HepG2 (cell line): ENCODE measurements around the gene CLDN7. TPM values are rescaled to one million over a fixed set of nuclear protein-coding genes. Genes with fewer than 3 reads are reported as not detected.
A peak's percentile ranks its signal among the peaks of the same experiment; 100 is the strongest.

Experiments
- CENPT ChIP-seq: sonication (generic); formaldehyde crosslinking; IDR thresholded peaks from 2 replicates; pipeline ENCODE4 v1.8.0; 2022; ENCODE audit warnings: low read depth, mild to moderate bottlenecking, moderate library complexity, missing genetic modification reagents
- CSRNP1 ChIP-seq: sonication (generic); formaldehyde crosslinking; IDR thresholded peaks from 2 replicates; pipeline ENCODE4 v1.8.1; 2023; ENCODE audit warnings: mild to moderate bottlenecking, missing genetic modification reagents
- CTCF ChIP-seq: sonication (generic); formaldehyde crosslinking; IDR thresholded peaks from 2 replicates; pipeline ENCODE4 v1.5.0; 2020; ENCODE audit warnings: mild to moderate bottlenecking, missing genetic modification reagents, moderate library complexity
- DPF2 ChIP-seq: sonication (generic); formaldehyde crosslinking; IDR thresholded peaks from 2 replicates; pipeline ENCODE4 v1.4.0; 2020; ENCODE audit warnings: mild to moderate bottlenecking, low read depth, missing genetic modification reagents, borderline replicate concordance
- DZIP1 ChIP-seq: sonication (generic); formaldehyde crosslinking; IDR thresholded peaks from 2 replicates; pipeline ENCODE4 v1.5.0; 2020; ENCODE audit warnings: mild to moderate bottlenecking, missing genetic modification reagents
- HMGXB3 ChIP-seq: sonication (generic); formaldehyde crosslinking; IDR thresholded peaks from 2 replicates; pipeline ENCODE4 v1.4.0; 2020; ENCODE audit warnings: missing genetic modification reagents, borderline replicate concordance
- KMT2B ChIP-seq: IDR thresholded peaks from 2 replicates; pipeline ENCODE4 v1.6.1; 2016; ENCODE audit warnings: missing genetic modification reagents, missing compliant biosample characterization
- MAFF ChIP-seq: IDR thresholded peaks from 2 replicates; pipeline ENCODE4 v1.6.1; 2011; ENCODE audit warnings: low read depth, low read length, improper control_type of control experiment
- ONECUT2 ChIP-seq: sonication (generic); formaldehyde crosslinking; IDR thresholded peaks from 2 replicates; pipeline ENCODE4 v1.4.0; 2020; ENCODE audit warnings: missing genetic modification reagents
- PHF21A ChIP-seq: sonication (generic); formaldehyde crosslinking; IDR thresholded peaks from 2 replicates; pipeline ENCODE4 v1.5.0; 2020; ENCODE audit warnings: mild to moderate bottlenecking, missing genetic modification reagents
- POLR2A ChIP-seq, 2 experiments: IDR thresholded peaks; 2 replicates each; pipeline ENCODE4 v1.6.1; 2011; ENCODE audit warnings: low read depth in 2 of 2, low read length in 2 of 2, mild to moderate bottlenecking in 1 of 2, moderate library complexity in 1 of 2; ENCODE audit not compliant: insufficient read depth in 1 of 2
- POLR2G ChIP-seq: fragments of 200-400 bp; formaldehyde crosslinking; IDR thresholded peaks from 2 replicates; pipeline ENCODE4 v1.6.1; 2018; ENCODE audit warnings: mild to moderate bottlenecking, low read depth, low read length, moderate library complexity
- SNRNP70 ChIP-seq: fragments of 200-400 bp; formaldehyde crosslinking; IDR thresholded peaks from 2 replicates; pipeline ENCODE4 v1.6.1; 2017; ENCODE audit warnings: mild to moderate bottlenecking, low read depth, low read length, moderate library complexity
- TEF ChIP-seq: sonication (generic); formaldehyde crosslinking; IDR thresholded peaks from 2 replicates; pipeline ENCODE4 v1.5.0; 2020; ENCODE audit warnings: missing genetic modification reagents
- ZFP36L1 ChIP-seq: sonication (generic); formaldehyde crosslinking; IDR thresholded peaks from 2 replicates; pipeline ENCODE4 v1.8.0; 2022; ENCODE audit warnings: mild to moderate bottlenecking, missing genetic modification reagents, moderate library complexity
- ZNF317 ChIP-seq: sonication (generic); formaldehyde crosslinking; IDR thresholded peaks from 2 replicates; pipeline ENCODE4 v1.5.0; 2020; ENCODE audit warnings: mild to moderate bottlenecking, missing genetic modification reagents
- ZNF607 ChIP-seq: sonication (generic); formaldehyde crosslinking; IDR thresholded peaks from 2 replicates; pipeline ENCODE4 v1.5.1; 2020; ENCODE audit warnings: missing genetic modification reagents, mild to moderate bottlenecking, borderline replicate concordance
- ZNF629 ChIP-seq: sonication (generic); formaldehyde crosslinking; conservative IDR thresholded peaks from 2 replicates; pipeline ENCODE4 v1.5.0; 2020; ENCODE audit warnings: missing genetic modification reagents
- polyA plus RNA-seq, 8 experiments: library from polyadenylated mRNA; depleted of rRNA in 3 of 8; stranded (reverse) in 7 of 8; unstranded in 1 of 8; fragments of >200 nt; fragmentation: Illumina TruSeq in 4 of 8; extraction: Trizol in 4 of 8; gene quantifications; 2 replicates each; pipeline versions ENCODE4 v1.2.1 to v1.2.3, GENCODE V29; 2011 to 2016; ENCODE audit warnings: low read depth in 4 of 8, missing spikeins in 1 of 8, mixed read lengths in 1 of 8; ENCODE audit not compliant: insufficient read depth in 1 of 8
- total RNA-seq, 5 experiments: library from RNA; depleted of rRNA; stranded (reverse); fragments of >200 nt; fragmentation: Illumina TruSeq; extraction: Trizol; gene quantifications; 2 replicates each; pipeline ENCODE4 v1.2.3, GENCODE V29; 2016; ENCODE audit warnings: low read depth in 1 of 5

The CLDN7 gene
- total and polyA plus RNA-seq, 2 of the 13 experiments (the other 11 are each of a cell fraction or from before 2014, with no cell fraction given): not detected

GRCh38 chr17:7220593-7221277 lies 41.5 kb downstream of the CLDN7 start (continued):
- TF ChIP-seq CTCF (CRISPR knock-in tag) (peak; percentile 76), HMGXB3 (CRISPR knock-in tag) (no peak), POLR2G (peak; percentile 9), ZNF317 (0 out of 2 replicates have a peak, but pooled peaks have one; percentile 16), SNRNP70 (no peak), DPF2 (CRISPR knock-in tag) (no peak), ZNF629 (no peak), MAFF (peak; percentile 57; the same call in 1 of the 2 replicates), ONECUT2 (CRISPR knock-in tag) (no peak), CSRNP1 (CRISPR knock-in tag) (no peak; the same call in 1 of the 2 replicates), ZNF607 (peak; percentile 53; the same call in 1 of the 2 replicates), KMT2B (CRISPR knock-in tag) (0 out of 2 replicates have a peak, but pooled peaks have one; percentile 20), TEF (CRISPR knock-in tag) (no peak), CENPT (CRISPR knock-in tag) (no peak), PHF21A (peak; percentile 59; the same call in 1 of the 2 replicates), POLR2A (IDR thresholded peaks at IDR 0.05; ENCODE audit: insufficient read depth in 1 of 2, low read depth in 2 of 2, low read length in 2 of 2) (0 out of 4 replicates have a peak, but pooled peaks of 1 of the 2 experiments have one; percentile 37), DZIP1 (CRISPR knock-in tag) (0 out of 2 replicates have a peak, but pooled peaks have one; percentile 21), ZFP36L1 (CRISPR knock-in tag) (no peak)
